Endothelial cell of umbilical vein (primary cell): ENCODE measurements around the gene PNLDC1. TPM values are rescaled to one million over a fixed set of nuclear protein-coding genes. Genes with fewer than 3 reads are reported as not detected.

Experiments
- BruUV-seq: library from RNA; stranded (reverse); fragments of 400-500 nt; replicated peaks from 2 replicates; lab custom pipeline; 2021; lab: Mats Ljungman, UMichigan
- CTCF ChIA-PET: fragments of 300-600, 350-600 bp; sonication (Branson Sonifier 250); formaldehyde crosslinking; loops from one replicate; lab custom pipeline; 2021; ENCODE audit warnings: antibody characterized with exemption, inconsistent platforms; lab: Charles Lee
- POLR2A ChIA-PET: fragments of 300-600, 350-600 bp; sonication (Branson Sonifier 250); formaldehyde crosslinking; loops from one replicate; lab custom pipeline; 2021; ENCODE audit warnings: antibody characterized with exemption, inconsistent platforms; lab: Charles Lee
- DNase-seq: peaks from one replicate; pipeline ENCODE4 v3.0.0-alpha.2; 2011; ENCODE audit warnings: low read depth, low spot score
- FAIRE-seq: peaks from 2 replicates; lab custom pipeline; 2011; peaks lifted over from hg19 to GRCh38; lab: Jason Lieb, UNC
- H2AFZ ChIP-seq: 2 replicates; pipeline ENCODE4 v1.6.0; 2012; ENCODE audit warnings: low read depth, low read length, control low read depth, inconsistent platforms
- H3K27ac ChIP-seq: 2 replicates; pipeline ENCODE4 v1.5.1; 2011; ENCODE audit warnings: low read depth, mild to moderate bottlenecking, control low read depth, low read length, moderate library complexity; ENCODE audit not compliant: insufficient read depth
- H3K27me3 ChIP-seq, 2 experiments: 2 replicates each; pipeline versions ENCODE4 v1.6.0 to v1.6.1; 2011; ENCODE audit warnings: low read length in 2 of 2, mixed read lengths in 1 of 2; ENCODE audit not compliant: control insufficient read depth in 2 of 2, insufficient read depth in 2 of 2
- H3K36me3 ChIP-seq, 2 experiments: 2 replicates in 1 of 2; 3 replicates in 1 of 2; pipeline ENCODE4 v1.5.1; 2011; ENCODE audit warnings: low read length in 2 of 2, mild to moderate bottlenecking in 1 of 2, moderate library complexity in 1 of 2; ENCODE audit not compliant: control insufficient read depth in 2 of 2, insufficient read depth in 2 of 2; ENCODE audit errors: extremely low read depth in 1 of 2
- H3K4me1 ChIP-seq: 3 replicates; pipeline ENCODE4 v1.5.1; 2011; ENCODE audit warnings: mild to moderate bottlenecking, low read length; ENCODE audit not compliant: control insufficient read depth, insufficient read depth; ENCODE audit errors: extremely low read depth
- H3K4me2 ChIP-seq: 2 replicates; pipeline ENCODE4 v1.6.1; 2011; ENCODE audit warnings: low read length, control low read depth, mixed read lengths; ENCODE audit not compliant: insufficient read depth
- H3K4me3 ChIP-seq, 3 experiments: fragments of 200-600 bp in 1 of 3; sonication (generic), shearing (Covaris generic) in 1 of 3; replicated peaks in 1 of 3; 2 replicates each; pipeline ENCODE4 v1.5.1; 2011 to 2016; ENCODE audit warnings: control low read depth in 3 of 3, low read length in 3 of 3, mild to moderate bottlenecking in 2 of 3, inconsistent platforms in 1 of 3, low read depth in 1 of 3, moderate library complexity in 1 of 3; ENCODE audit not compliant: insufficient read depth in 1 of 3
- H3K79me2 ChIP-seq: 2 replicates; pipeline ENCODE4 v1.6.0; 2012; ENCODE audit warnings: low read length, inconsistent platforms; ENCODE audit not compliant: control insufficient read depth, insufficient read depth
- H3K9ac ChIP-seq: replicated peaks from 2 replicates; pipeline ENCODE3; 2011; ENCODE audit warnings: low read length, control low read depth; ENCODE audit not compliant: insufficient read depth; ENCODE audit errors: extremely low read depth
- H3K9me1 ChIP-seq: replicated peaks from 3 replicates; pipeline ENCODE4 v1.6.0; 2011; ENCODE audit warnings: mild to moderate bottlenecking, low read length; ENCODE audit not compliant: control insufficient read depth, insufficient read depth; ENCODE audit errors: extremely low read depth
- H3K9me3 ChIP-seq: replicated peaks from 2 replicates; pipeline ENCODE4 v1.5.1; 2012; ENCODE audit warnings: low read length, inconsistent platforms; ENCODE audit not compliant: control insufficient read depth, insufficient read depth
- H4K20me1 ChIP-seq: replicated peaks from 2 replicates; pipeline ENCODE3; 2011; ENCODE audit warnings: mild to moderate bottlenecking, low read length; ENCODE audit not compliant: control insufficient read depth, insufficient read depth; ENCODE audit errors: extremely low read depth
- EZH2 ChIP-seq: IDR thresholded peaks from 2 replicates; pipeline ENCODE4 v1.6.1; 2012; ENCODE audit warnings: borderline replicate concordance, low read depth, mild to moderate bottlenecking, moderate library complexity, low read length, inconsistent platforms; ENCODE audit not compliant: severe bottlenecking
- FOS ChIP-seq: IDR thresholded peaks from 2 replicates; pipeline ENCODE4 v1.6.1; 2011; ENCODE audit warnings: mild to moderate bottlenecking, low read length, moderate library complexity, borderline replicate concordance; ENCODE audit not compliant: insufficient read depth
- GATA2 ChIP-seq: IDR thresholded peaks from 2 replicates; pipeline ENCODE4 v1.7.0; 2011; ENCODE audit warnings: low read depth, mild to moderate bottlenecking, moderate library complexity, mixed read lengths, low read length; ENCODE audit not compliant: insufficient read length, insufficient read depth
- JUN ChIP-seq: IDR thresholded peaks from 2 replicates; pipeline ENCODE4 v1.6.1; 2011; ENCODE audit warnings: borderline replicate concordance, low read depth; ENCODE audit not compliant: insufficient read length, insufficient read depth
- MYC ChIP-seq: IDR thresholded peaks from one replicate; pipeline ENCODE4 v1.6.1; 2011; ENCODE audit warnings: mild to moderate bottlenecking, low read depth, low read length
- POLR2A ChIP-seq: IDR thresholded peaks from 2 replicates; pipeline ENCODE4 v1.6.1; 2012; ENCODE audit warnings: low read depth, mild to moderate bottlenecking, control low read depth, low read length
- POLR2AphosphoS5 ChIP-seq: IDR thresholded peaks from 2 replicates; pipeline ENCODE4 v1.6.1; 2012; ENCODE audit warnings: low read depth, mild to moderate bottlenecking, control low read depth, low read length, moderate library complexity; ENCODE audit not compliant: insufficient read depth
- dilution Hi-C: fragments of 300-500 bp; cut with MboI; formaldehyde crosslinking; loops from one replicate; pipeline ENCODE4 v1.15.0; 2019; ENCODE audit warnings: low sequenced_read_pairs; ENCODE audit not compliant: extremely low pct_ligation_motif_present
- intact Hi-C: fragments of 100-400 bp; cut with micrococcal nuclease; formaldehyde crosslinking; loops from one replicate; pipeline ENCODE4 v1.10.0; 2022
- polyA plus RNA-seq, 4 experiments: library from polyadenylated mRNA; depleted of rRNA in 3 of 4; stranded (reverse) in 3 of 4; unstranded in 1 of 4; fragments of >200 nt; gene quantifications; 2 replicates each; pipeline versions ENCODE4 v1.2.1 to v1.2.3, GENCODE V29; 2011 to 2012; ENCODE audit warnings: missing spikeins in 1 of 4
- total RNA-seq: library from RNA; stranded (reverse); gene quantifications from 2 replicates; pipeline ENCODE4 v1.2.3, GENCODE V29; 2021
- TF ChIP-seq, protein P1 (sequence below), 2 donors: IDR thresholded peaks; 1 replicate in 1 of 2; 2 replicates in 1 of 2; pipeline ENCODE4 v1.5.1; 2011; ENCODE audit warnings: low read length in 2 of 2, mild to moderate bottlenecking in 2 of 2, moderate library complexity in 2 of 2, control low read depth in 1 of 2, inconsistent platforms in 1 of 2, low read depth in 1 of 2; ENCODE audit not compliant: insufficient read depth in 1 of 2; ENCODE audit errors: extremely low read depth in 1 of 2
- TF ChIP-seq, protein P2 (sequence below): IDR thresholded peaks from 2 replicates; pipeline ENCODE4 v1.6.1; 2011; ENCODE audit not compliant: insufficient read depth, insufficient read length

The PNLDC1 gene
- total and polyA plus RNA-seq, 2 donors (not counting 3 experiments of a cell fraction or from before 2014, with no cell fraction given) = not detected

DNA sequence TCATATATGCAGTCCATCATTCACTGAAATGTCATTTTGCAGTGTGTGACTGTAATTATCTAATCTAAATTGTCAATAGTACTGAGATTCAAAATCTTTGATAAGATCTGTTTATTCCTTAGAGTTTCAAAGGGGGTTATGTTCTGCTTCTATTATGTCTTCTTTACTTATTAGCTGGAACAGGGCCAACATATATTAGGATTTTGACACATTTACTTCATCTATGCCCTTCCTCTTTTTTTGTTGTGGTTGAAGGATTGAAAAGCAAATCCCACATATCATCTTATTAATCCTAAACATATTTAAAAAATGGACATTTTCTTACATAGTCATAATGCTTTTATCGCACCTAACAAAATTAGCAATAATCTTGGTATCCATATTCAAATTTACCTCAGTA, 60.4 kb downstream of the PNLDC1 start:
- Histone ChIP-seq H3K4me2 (no peak overlapping the region), H3K27ac (no peak overlapping the region), H3K27me3 (no peaks in the 10 kb centered on the region), H3K9me3 (no peaks in the 10 kb centered on the region), H3K4me3 (no peak overlapping the region), H3K4me1 (no peaks in the 10 kb centered on the region), H3K79me2 (no peaks in the 10 kb centered on the region), H4K20me1 (no peaks in the 10 kb centered on the region), H3K36me3 (no peaks in the 10 kb centered on the region), H3K9me1 (no peaks in the 10 kb centered on the region), H2AFZ (no peak overlapping the region), H3K9ac (no peak overlapping the region)
- DNase-seq (no peak), FAIRE-seq (no peak)
- ChIA-PET POLR2A (no interaction called here), CTCF (no interaction called here)
- dilution Hi-C loops (no loop called here), intact Hi-C loops (loop anchor here (5.0 kb wide), 1 partner anchor 227 kb away; no protein-coding TSS in a partner anchor)
- TF ChIP-seq, protein P1, sequence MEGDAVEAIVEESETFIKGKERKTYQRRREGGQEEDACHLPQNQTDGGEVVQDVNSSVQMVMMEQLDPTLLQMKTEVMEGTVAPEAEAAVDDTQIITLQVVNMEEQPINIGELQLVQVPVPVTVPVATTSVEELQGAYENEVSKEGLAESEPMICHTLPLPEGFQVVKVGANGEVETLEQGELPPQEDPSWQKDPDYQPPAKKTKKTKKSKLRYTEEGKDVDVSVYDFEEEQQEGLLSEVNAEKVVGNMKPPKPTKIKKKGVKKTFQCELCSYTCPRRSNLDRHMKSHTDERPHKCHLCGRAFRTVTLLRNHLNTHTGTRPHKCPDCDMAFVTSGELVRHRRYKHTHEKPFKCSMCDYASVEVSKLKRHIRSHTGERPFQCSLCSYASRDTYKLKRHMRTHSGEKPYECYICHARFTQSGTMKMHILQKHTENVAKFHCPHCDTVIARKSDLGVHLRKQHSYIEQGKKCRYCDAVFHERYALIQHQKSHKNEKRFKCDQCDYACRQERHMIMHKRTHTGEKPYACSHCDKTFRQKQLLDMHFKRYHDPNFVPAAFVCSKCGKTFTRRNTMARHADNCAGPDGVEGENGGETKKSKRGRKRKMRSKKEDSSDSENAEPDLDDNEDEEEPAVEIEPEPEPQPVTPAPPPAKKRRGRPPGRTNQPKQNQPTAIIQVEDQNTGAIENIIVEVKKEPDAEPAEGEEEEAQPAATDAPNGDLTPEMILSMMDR (IDR thresholded peaks at IDR 0.05; ENCODE audit: extremely low read depth in 1 of 2, insufficient read depth in 1 of 2, low read depth in 1 of 2, low read length in 2 of 2) = no peak
- no peak for TF ChIP-seq POLR2AphosphoS5
- TF ChIP-seq JUN = no peak
- TF ChIP-seq GATA2 = no peak
- TF ChIP-seq, protein P2, sequence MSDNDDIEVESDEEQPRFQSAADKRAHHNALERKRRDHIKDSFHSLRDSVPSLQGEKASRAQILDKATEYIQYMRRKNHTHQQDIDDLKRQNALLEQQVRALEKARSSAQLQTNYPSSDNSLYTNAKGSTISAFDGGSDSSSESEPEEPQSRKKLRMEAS = no peak
- no peak for TF ChIP-seq MYC
- no peak for TF ChIP-seq FOS
- no peak for TF ChIP-seq EZH2
- no peak for TF ChIP-seq POLR2A
- BruUV-seq = no TSS peak
